HG02763 (cell line): Measurements from ENCODE around the gene TRMT5.

ENCODE experiments used
- ATAC-seq: cut with Tn5 transposase; IDR thresholded peaks from one replicate; pipeline ENCODE4 v1.9.1; 2021; ENCODE audit warnings: mild to moderate bottlenecking, moderate library complexity; ENCODE audit not compliant: unreplicated experiment

The TRMT5 gene, protein sequence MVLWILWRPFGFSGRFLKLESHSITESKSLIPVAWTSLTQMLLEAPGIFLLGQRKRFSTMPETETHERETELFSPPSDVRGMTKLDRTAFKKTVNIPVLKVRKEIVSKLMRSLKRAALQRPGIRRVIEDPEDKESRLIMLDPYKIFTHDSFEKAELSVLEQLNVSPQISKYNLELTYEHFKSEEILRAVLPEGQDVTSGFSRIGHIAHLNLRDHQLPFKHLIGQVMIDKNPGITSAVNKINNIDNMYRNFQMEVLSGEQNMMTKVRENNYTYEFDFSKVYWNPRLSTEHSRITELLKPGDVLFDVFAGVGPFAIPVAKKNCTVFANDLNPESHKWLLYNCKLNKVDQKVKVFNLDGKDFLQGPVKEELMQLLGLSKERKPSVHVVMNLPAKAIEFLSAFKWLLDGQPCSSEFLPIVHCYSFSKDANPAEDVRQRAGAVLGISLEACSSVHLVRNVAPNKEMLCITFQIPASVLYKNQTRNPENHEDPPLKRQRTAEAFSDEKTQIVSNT

GRCh38 chr14:60980811-60981632 lies at the start of gene TRMT5, which contains the start of gene SLC38A6:
TSS of gene TRMT5 (minus strand) at chr14:60981079. CDS start at chr14:60980973, 106 bp downstream.
TSS of gene SLC38A6 (plus strand) at chr14:60981245. CDS start at chr14:60981278, 33 bp downstream.
- ATAC-seq = peak; percentile 91

GRCh38 chr14:61026526-61026925 lies 45.6 kb upstream of the TRMT5 start:
- ATAC-seq = no peak

GRCh38 chr14:61025251-61026223 lies 44.7 kb upstream of the TRMT5 start:
- no peak for ATAC-seq

GRCh38 chr14:61019537-61019936 lies 38.7 kb upstream of the TRMT5 start:
- no peak for ATAC-seq

- ATAC-seq = no peak
Observed at GRCh38 chr14:61003571-61003970, 22.7 kb upstream of the TRMT5 start.

DNA sequence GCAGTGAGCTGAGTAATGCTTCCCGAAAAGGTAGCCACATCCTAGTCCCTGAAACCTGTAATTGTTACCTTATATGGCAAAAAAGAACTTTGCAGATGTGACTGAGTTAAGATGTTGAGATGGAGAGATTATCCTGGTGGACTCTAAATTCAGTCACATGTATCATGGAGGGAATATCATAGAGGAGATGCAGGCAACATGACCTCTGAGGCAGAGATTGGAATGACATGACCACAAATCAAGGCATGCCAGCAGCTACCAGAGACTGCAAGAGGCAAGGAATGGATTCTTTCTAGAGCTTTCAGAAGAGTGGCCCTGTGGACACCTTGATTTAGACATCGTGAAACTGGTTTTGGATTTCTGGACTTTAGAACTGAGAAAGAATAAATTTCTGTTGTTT lies 18.7 kb upstream of the TRMT5 start:
- ATAC-seq = no peak

DNA sequence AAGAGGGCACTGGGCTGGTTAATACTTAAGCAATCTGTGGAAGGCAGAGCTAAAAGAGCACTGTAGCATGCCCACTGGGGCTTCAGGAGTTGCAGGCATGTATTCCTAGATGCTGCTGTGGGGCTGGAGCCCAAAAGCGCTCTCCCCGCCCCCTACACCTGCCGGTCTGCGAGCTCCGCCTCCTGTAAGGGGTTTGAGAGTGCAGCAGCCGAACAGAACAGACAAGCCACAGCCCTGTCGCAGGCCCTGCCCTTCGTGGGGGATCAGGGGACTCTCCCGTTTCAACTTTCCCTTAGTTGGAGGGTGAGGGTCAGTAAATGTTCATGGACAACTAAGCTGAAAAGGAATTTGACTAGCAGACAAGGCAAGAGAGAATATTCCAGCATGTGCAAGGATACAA lies 17.7 kb upstream of the TRMT5 start:
- no peak for ATAC-seq

GRCh38 chr14:60989599-60989998 lies 8.7 kb upstream of the TRMT5 start:
- ATAC-seq = no peak

DNA sequence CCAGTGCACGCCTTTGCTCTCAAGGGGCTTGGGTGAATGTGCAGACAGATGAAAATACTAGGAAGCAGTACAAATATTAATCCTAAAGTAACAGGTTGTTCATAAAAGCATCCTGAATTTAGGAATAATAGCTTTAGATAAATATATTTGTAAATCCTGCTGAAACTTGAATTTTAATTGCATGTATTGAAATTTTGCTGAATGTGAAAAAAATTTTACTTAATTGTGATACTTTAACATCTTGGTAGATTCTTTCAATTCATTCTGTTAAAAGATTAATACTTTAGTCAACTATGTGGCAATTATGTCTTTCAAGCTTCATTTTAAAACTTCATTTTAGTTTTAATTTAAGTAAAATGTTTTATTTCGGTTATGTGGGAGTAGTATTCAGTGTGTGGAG lies 5.6 kb upstream of the TRMT5 start:
- no peak for ATAC-seq

GRCh38 chr14:60984196-60984595 lies 3.3 kb upstream of the TRMT5 start:
- ATAC-seq = no peak

DNA sequence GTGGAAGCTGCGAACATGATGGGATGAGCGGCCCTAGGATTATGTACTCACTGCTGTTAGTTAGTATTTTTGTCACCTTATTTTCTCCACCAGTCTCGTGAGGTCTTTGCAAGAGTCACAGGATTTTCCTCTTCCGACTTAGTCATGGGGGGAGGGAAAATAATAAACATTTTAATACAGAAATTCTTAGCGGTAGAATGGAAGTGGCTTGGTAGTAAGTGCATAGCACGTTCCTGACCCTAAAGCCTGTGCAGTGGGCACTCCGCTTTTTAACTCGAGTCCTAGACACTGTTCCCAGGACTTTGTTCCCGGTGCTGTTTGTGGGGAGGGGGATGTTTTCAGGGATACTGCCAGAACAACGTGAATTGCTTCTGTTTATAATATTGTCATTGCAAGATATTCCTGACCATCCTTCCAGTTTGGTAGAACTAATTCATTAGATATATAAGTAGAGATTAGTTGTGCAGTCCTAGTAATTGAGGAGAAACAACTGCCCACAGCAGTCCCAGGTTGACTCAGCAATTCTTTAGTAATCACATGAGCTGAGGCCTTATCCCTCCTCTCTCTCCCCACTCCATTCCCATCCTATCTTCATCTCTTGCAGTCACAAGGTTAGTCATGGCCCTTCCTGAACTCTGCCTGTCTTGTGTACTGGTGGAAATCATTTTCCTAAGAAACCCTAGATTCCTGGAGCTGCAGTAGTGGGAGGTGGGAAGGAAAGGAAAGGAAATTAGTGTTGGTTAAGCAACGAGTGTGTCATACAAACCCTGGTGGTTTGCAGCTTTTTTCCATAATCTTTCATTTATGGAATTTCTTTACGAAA lies 965 bp upstream of the TRMT5 start:
- no peak for ATAC-seq

DNA sequence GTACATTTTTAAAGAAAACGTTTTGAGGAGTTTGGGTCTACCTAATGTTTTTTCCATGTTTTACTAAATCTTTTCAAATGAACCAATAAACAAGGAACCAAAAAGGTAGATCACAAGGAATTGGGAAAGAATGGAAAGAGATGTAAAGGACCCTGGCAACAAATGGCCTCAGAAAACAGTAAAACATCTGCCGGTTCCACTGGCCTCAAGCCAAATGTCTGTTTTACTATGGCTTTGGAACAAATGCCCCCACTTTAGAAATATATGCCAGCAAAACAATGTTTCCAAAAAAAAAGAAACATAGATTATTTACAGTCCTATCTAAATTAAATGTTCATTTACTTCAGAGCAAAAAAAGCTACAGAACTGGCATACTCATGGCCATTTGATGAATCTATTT lies 3.0 kb downstream of the TRMT5 start:
- ATAC-seq = no peak

DNA sequence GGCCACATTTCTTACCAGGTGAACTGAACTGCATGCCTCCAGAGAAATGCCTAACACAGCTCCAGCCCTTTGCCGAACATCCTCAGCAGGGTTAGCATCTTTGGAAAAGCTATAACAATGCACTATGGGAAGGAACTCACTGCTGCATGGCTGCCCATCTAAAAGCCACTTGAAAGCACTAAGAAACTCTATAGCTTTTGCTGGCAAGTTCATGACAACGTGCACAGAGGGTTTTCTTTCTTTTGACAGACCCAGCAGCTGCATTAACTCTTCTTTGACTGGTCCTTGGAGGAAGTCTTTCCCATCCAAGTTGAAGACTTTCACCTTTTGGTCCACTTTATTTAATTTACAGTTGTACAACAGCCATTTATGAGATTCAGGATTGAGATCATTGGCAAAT lies 5.3 kb downstream of the TRMT5 start:
- no peak for ATAC-seq

GRCh38 chr14:60974090-60974651 lies 6.7 kb downstream of the TRMT5 start:
- ATAC-seq = no peak

DNA sequence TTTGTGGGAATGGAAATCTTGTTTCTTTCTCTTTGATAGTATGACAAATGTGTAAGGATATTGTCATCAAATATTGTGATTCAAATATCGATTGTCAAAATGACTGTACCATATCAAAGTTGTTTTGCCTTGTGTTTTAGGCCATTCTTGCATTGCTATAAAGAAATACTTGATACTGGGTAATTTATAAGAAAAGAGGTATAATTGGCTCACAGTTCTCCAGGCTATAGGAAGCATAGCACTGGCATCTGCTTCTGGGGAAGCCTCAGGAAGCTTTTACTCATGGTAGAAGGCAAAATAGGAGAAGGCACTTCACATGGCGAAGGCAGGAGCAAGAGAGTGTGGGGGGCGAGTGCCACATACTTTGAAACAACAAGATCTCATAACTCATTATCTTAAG lies 7.8 kb downstream of the TRMT5 start:
- ATAC-seq = no peak

GRCh38 chr14:60972295-60972694 lies 8.6 kb downstream of the TRMT5 start:
- no peak for ATAC-seq

- no peak for ATAC-seq
Observed at GRCh38 chr14:60971271-60971670, 9.6 kb downstream of the TRMT5 start.

DNA sequence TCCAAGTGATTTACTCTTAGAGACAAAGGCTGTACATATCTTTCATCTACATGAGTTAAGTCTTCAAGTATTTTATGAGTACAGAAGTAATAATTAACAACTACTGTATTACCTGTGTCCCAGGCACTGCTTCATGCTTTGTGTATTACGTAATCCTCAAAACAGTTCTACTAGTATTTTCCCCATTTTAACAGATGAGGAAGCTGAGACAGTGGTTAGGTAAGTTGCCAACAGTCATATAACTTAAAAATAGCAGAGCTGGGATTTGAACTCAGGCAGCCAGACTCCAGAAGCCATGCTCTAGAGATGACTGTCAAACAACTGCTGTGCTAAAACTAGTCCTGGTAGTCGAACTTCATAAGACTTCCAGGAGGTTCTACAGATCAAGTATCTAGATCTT lies 10.7 kb downstream of the TRMT5 start:
- no peak for ATAC-seq

DNA sequence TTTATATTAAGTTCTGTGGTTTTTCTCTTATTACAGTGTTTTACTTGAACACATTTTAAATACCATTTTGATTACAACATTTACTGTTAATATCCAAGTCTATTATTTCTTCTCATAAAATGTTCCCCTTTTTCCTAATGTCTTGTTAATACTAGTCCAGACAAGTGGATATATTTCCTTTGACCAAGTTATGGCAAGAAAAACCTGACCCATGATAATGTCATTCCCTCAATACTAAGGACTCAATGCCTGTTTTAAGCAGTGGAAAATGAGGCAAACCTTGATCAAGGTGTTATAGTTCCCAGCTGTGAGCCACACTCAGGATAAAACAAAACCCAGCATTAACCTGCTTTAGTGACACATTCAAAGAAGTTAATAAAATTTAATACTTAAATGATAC lies 12.2 kb downstream of the TRMT5 start:
- no peak for ATAC-seq
